ENCODE results near the gene DISC1.

DISC1 gene

GRCh38 chr1:231913493-231913892, 286.9 kb downstream of the DISC1 start:
- no peak for TF ChIP-seq REST (IDR thresholded peaks at IDR 0.05; ENCODE audit: low read depth)
- no peak for TF ChIP-seq CREB1 (IDR thresholded peaks at IDR 0.05; ENCODE audit: low read depth)
- no peak for TF ChIP-seq RAD21 (IDR thresholded peaks at IDR 0.05; ENCODE audit: low read depth)
- no peak for TF ChIP-seq EP300 (IDR thresholded peaks at IDR 0.05; ENCODE audit: borderline replicate concordance)
- no peak for TF ChIP-seq FOXM1 (IDR thresholded peaks at IDR 0.05; ENCODE audit: borderline replicate concordance, low read depth)
- no peak for TF ChIP-seq TCF12 (IDR thresholded peaks at IDR 0.05; ENCODE audit: low read depth)
- no peak for TF ChIP-seq ZBTB7A (IDR thresholded peaks at IDR 0.05; ENCODE audit: low read depth)
- TF ChIP-seq TAF1 (IDR thresholded peaks at IDR 0.05; ENCODE audit: low read depth), result no peak
- TF ChIP-seq USF1 (IDR thresholded peaks at IDR 0.05), result no peak
- TF ChIP-seq YY1 (IDR thresholded peaks at IDR 0.05; ENCODE audit: low read depth), result no peak
- TF ChIP-seq CEBPB (IDR thresholded peaks at IDR 0.05), result no peak
- TF ChIP-seq TEAD4 (IDR thresholded peaks at IDR 0.05), result no peak
- no peak for TF ChIP-seq EGR1 (IDR thresholded peaks at IDR 0.05)
- no peak for TF ChIP-seq NFIC (IDR thresholded peaks at IDR 0.05)

GRCh38 chr1:231918239-231919015, 291.8 kb downstream of the DISC1 start:
- TF ChIP-seq CREB1 (IDR thresholded peaks at IDR 0.05; ENCODE audit: low read depth) (no peak), EP300 (IDR thresholded peaks at IDR 0.05; ENCODE audit: borderline replicate concordance) (no peak), TCF12 (IDR thresholded peaks at IDR 0.05; ENCODE audit: low read depth) (no peak), FOXM1 (IDR thresholded peaks at IDR 0.05; ENCODE audit: borderline replicate concordance, low read depth) (no peak), EGR1 (IDR thresholded peaks at IDR 0.05) (no peak), CEBPB (IDR thresholded peaks at IDR 0.05) (no peak), NFIC (IDR thresholded peaks at IDR 0.05) (no peak), TAF1 (IDR thresholded peaks at IDR 0.05; ENCODE audit: low read depth) (no peak), YY1 (IDR thresholded peaks at IDR 0.05; ENCODE audit: low read depth) (no peak)

GRCh38 chr1:231919239-231919885, 292.8 kb downstream of the DISC1 start:
- no peak for TF ChIP-seq FOXM1 (IDR thresholded peaks at IDR 0.05; ENCODE audit: borderline replicate concordance, low read depth)
- TF ChIP-seq ZBTB7A (IDR thresholded peaks at IDR 0.05; ENCODE audit: low read depth), result no peak
- TF ChIP-seq REST (IDR thresholded peaks at IDR 0.05; ENCODE audit: low read depth), result no peak
- TF ChIP-seq CREB1 (IDR thresholded peaks at IDR 0.05; ENCODE audit: low read depth), result no peak
- no peak for TF ChIP-seq CEBPB (IDR thresholded peaks at IDR 0.05)
- no peak for TF ChIP-seq TEAD4 (IDR thresholded peaks at IDR 0.05)
- TF ChIP-seq EGR1 (IDR thresholded peaks at IDR 0.05), result no peak
- TF ChIP-seq MAX (IDR thresholded peaks at IDR 0.05), result no peak
- no peak for TF ChIP-seq TCF12 (IDR thresholded peaks at IDR 0.05; ENCODE audit: low read depth)
- no peak for TF ChIP-seq RAD21 (IDR thresholded peaks at IDR 0.05; ENCODE audit: low read depth)
- no peak for TF ChIP-seq YY1 (IDR thresholded peaks at IDR 0.05; ENCODE audit: low read depth)
- no peak for TF ChIP-seq EP300 (IDR thresholded peaks at IDR 0.05; ENCODE audit: borderline replicate concordance)
- no peak for TF ChIP-seq USF1 (IDR thresholded peaks at IDR 0.05)
- TF ChIP-seq NFIC (IDR thresholded peaks at IDR 0.05), result no peak
- TF ChIP-seq TAF1 (IDR thresholded peaks at IDR 0.05; ENCODE audit: low read depth), result no peak

GRCh38 chr1:231919886-231920285, 293.3 kb downstream of the DISC1 start:
- no peak for TF ChIP-seq TAF1 (IDR thresholded peaks at IDR 0.05; ENCODE audit: low read depth)
- TF ChIP-seq FOXM1 (IDR thresholded peaks at IDR 0.05; ENCODE audit: borderline replicate concordance, low read depth), result no peak
- TF ChIP-seq EGR1 (IDR thresholded peaks at IDR 0.05), result no peak

GRCh38 chr1:231921646-231922345, 295.2 kb downstream of the DISC1 start:
- TF ChIP-seq MAX (IDR thresholded peaks at IDR 0.05), result no peak
- no peak for TF ChIP-seq TEAD4 (IDR thresholded peaks at IDR 0.05)
- TF ChIP-seq USF1 (IDR thresholded peaks at IDR 0.05), result no peak
- TF ChIP-seq EGR1 (IDR thresholded peaks at IDR 0.05), result no peak
- TF ChIP-seq TCF12 (IDR thresholded peaks at IDR 0.05; ENCODE audit: low read depth), result no peak
- no peak for TF ChIP-seq ZBTB7A (IDR thresholded peaks at IDR 0.05; ENCODE audit: low read depth)
- TF ChIP-seq YY1 (IDR thresholded peaks at IDR 0.05; ENCODE audit: low read depth), result no peak
- no peak for TF ChIP-seq CEBPB (IDR thresholded peaks at IDR 0.05)
- no peak for TF ChIP-seq TAF1 (IDR thresholded peaks at IDR 0.05; ENCODE audit: low read depth)
- TF ChIP-seq RAD21 (IDR thresholded peaks at IDR 0.05; ENCODE audit: low read depth), result no peak

All from Ishikawa (cell line).